SU-DHL-6 (cell line): ENCODE measurements around the gene GJC2.

Experiments used
- H2AFZ ChIP-seq: fragments of 200-600 bp; sonication (generic); 2 replicates; pipeline ENCODE4 v1.6.1; 2014; ENCODE audit warnings: low read depth, mild to moderate bottlenecking, moderate library complexity, mixed read lengths, antibody characterized with exemption, low read length; ENCODE audit not compliant: severe bottlenecking
- H3F3A ChIP-seq: fragments of 200-600 bp; shearing (Covaris generic); 2 replicates; pipeline ENCODE4 v1.6.0; 2016; ENCODE audit warnings: antibody characterized with exemption, mild to moderate bottlenecking; ENCODE audit not compliant: insufficient read depth
- H3K27ac ChIP-seq: fragments of 200-600 bp; sonication (generic); 2 replicates; pipeline ENCODE4 v1.5.1; 2016; ENCODE audit warnings: low read depth, mild to moderate bottlenecking, low read length, moderate library complexity, mixed read lengths
- H3K27me3 ChIP-seq: fragments of 200-600 bp; sonication (generic), shearing (Covaris generic); 2 replicates; pipeline ENCODE4 v1.6.0; 2014; ENCODE audit warnings: mild to moderate bottlenecking, low read length
- H3K36me3 ChIP-seq: fragments of 200-600 bp; sonication (generic); 2 replicates; pipeline ENCODE4 v1.6.1; 2014; ENCODE audit warnings: mild to moderate bottlenecking, low read length, mixed read lengths
- H3K4me2 ChIP-seq: fragments of 300-600, 200-600 bp; shearing (Covaris generic), sonication (generic); 2 replicates; pipeline ENCODE4 v1.6.0; 2014; ENCODE audit warnings: low read length, low read depth, mild to moderate bottlenecking; ENCODE audit not compliant: poor library complexity, severe bottlenecking
- H3K4me3 ChIP-seq: fragments of 200-600 bp; sonication (generic); 2 replicates; pipeline ENCODE4 v1.5.1; 2014; ENCODE audit warnings: antibody characterized with exemption, low read length, mild to moderate bottlenecking, mixed read lengths; ENCODE audit not compliant: insufficient read depth, poor library complexity, severe bottlenecking
- H3K79me2 ChIP-seq: fragments of 200-600 bp; sonication (generic); 2 replicates; pipeline ENCODE4 v1.6.1; 2014; ENCODE audit warnings: mild to moderate bottlenecking, low read length, moderate library complexity; ENCODE audit not compliant: insufficient read depth
- H3K9ac ChIP-seq: fragments of 200-600 bp; sonication (generic); 2 replicates; pipeline ENCODE4 v1.7.0; 2014; ENCODE audit warnings: mild to moderate bottlenecking, low read length
- H3K9me2 ChIP-seq: fragments of 200-600 bp; sonication (generic); replicated peaks from 2 replicates; pipeline ENCODE4 v1.6.1; 2014; ENCODE audit warnings: low read length; ENCODE audit not compliant: insufficient read depth
- H3K9me3 ChIP-seq: fragments of 200-600 bp; sonication (generic); 2 replicates; pipeline ENCODE4 v1.6.1; 2014; ENCODE audit warnings: low read length, mixed read lengths; ENCODE audit not compliant: insufficient read depth
- H4K20me1 ChIP-seq: fragments of 200-600 bp; sonication (generic); 2 replicates; pipeline ENCODE4 v1.6.1; 2014; ENCODE audit warnings: low read depth, mild to moderate bottlenecking, antibody characterized with exemption, low read length, moderate library complexity, mixed read lengths
- CTCF ChIP-seq: fragments of 200-600 bp; sonication (generic); IDR thresholded peaks from one replicate; pipeline ENCODE4 v1.5.1; 2017; ENCODE audit warnings: antibody characterized with exemption, mild to moderate bottlenecking, low read length, moderate library complexity; ENCODE audit not compliant: insufficient read depth, poor library complexity, severe bottlenecking
- EZH2phosphoT487 ChIP-seq: fragments of 200-600 bp; sonication (generic), shearing (Covaris generic); conservative IDR thresholded peaks from 2 replicates; pipeline ENCODE4 v1.6.1; 2018; ENCODE audit warnings: mild to moderate bottlenecking, antibody characterized with exemption, low read length, moderate library complexity, mixed read lengths

GJC2 gene

GRCh38 chr1:228181645-228182034 is 31.9 kb downstream of the GJC2 start:
- Histone ChIP-seq H3K79me2 (no peaks in the 10 kb centered on the region), H4K20me1 (no peaks in the 10 kb centered on the region), H3K27me3 (no peaks in the 10 kb centered on the region), H3K27ac (no peak overlapping the region), H3K36me3 (no peaks in the 10 kb centered on the region), H3K9me3 (no peaks in the 10 kb centered on the region), H3K4me3 (no peak overlapping the region), H3K9ac (no peak overlapping the region), H3K9me2 (no peaks in the 10 kb centered on the region), H2AFZ (no peak overlapping the region), H3F3A (no peaks in the 10 kb centered on the region), H3K4me2 (no peak overlapping the region)
- TF ChIP-seq EZH2phosphoT487 (no peak), CTCF (no peak)

- Histone ChIP-seq H3K27ac (no peak overlapping the region), H3K4me2 (no peak overlapping the region), H3K4me3 (no peak overlapping the region), H3K27me3 (no peaks in the 10 kb centered on the region), H3K36me3 (no peaks in the 10 kb centered on the region), H3K9me3 (no peaks in the 10 kb centered on the region), H3K9ac (no peak overlapping the region), H4K20me1 (no peaks in the 10 kb centered on the region), H3K79me2 (no peaks in the 10 kb centered on the region), H3F3A (no peaks in the 10 kb centered on the region), H2AFZ (no peak overlapping the region), H3K9me2 (no peaks in the 10 kb centered on the region)
- no peak for TF ChIP-seq EZH2phosphoT487
- TF ChIP-seq CTCF = no peak
These were observed 32.7 kb downstream of the GJC2 start for GRCh38 chr1:228182296-228183030.

- no peaks in the 10 kb centered on the region for H3K79me2 ChIP-seq
- H3K9ac ChIP-seq = no peak overlapping the region
- H3K36me3 ChIP-seq = no peaks in the 10 kb centered on the region
- no peak overlapping the region for H3K4me2 ChIP-seq
- H2AFZ ChIP-seq = no peak overlapping the region
- H3F3A ChIP-seq = no peaks in the 10 kb centered on the region
- no peaks in the 10 kb centered on the region for H3K9me2 ChIP-seq
- H3K9me3 ChIP-seq = no peaks in the 10 kb centered on the region
- H4K20me1 ChIP-seq = no peaks in the 10 kb centered on the region
- H3K27me3 ChIP-seq = no peaks in the 10 kb centered on the region
- no peak overlapping the region for H3K4me3 ChIP-seq
- no peak for TF ChIP-seq EZH2phosphoT487
- TF ChIP-seq CTCF = no peak
- no peak overlapping the region for H3K27ac ChIP-seq
These were observed 34.4 kb downstream of the GJC2 start for GRCh38 chr1:228184152-228184551.
